SJSA1 (cell line): ENCODE data around the gene MYH11. TPM values are rescaled to one million over a fixed set of nuclear protein-coding genes. Genes with fewer than 3 reads are reported as not detected.
"Not testable (repeated sequence)": the region's sequence is repeated elsewhere in the genome, so short reads cannot be mapped to it uniquely, and the experiment has no call there.

Experiments used
- DNase-seq, 2 experiments: peaks; one replicate each; pipeline ENCODE4 v3.0.0-alpha.2; 2015 to 2020; ENCODE audit warnings: low spot score in 2 of 2, low read depth in 1 of 2
- H3K27ac ChIP-seq: fragments of 250-450 bp; sonication (Bioruptor Pico); 2 replicates; pipeline ENCODE4 v1.5.1; 2020; ENCODE audit warnings: mild to moderate bottlenecking, moderate library complexity
- H3K27me3 ChIP-seq: fragments of 250-450 bp; sonication (Bioruptor Pico); replicated peaks from 2 replicates; pipeline ENCODE4 v1.5.1; 2020; ENCODE audit warnings: mild to moderate bottlenecking, moderate library complexity
- H3K36me3 ChIP-seq: fragments of 250-450 bp; sonication (Bioruptor Pico); 2 replicates; pipeline ENCODE4 v1.5.1; 2020; ENCODE audit warnings: mild to moderate bottlenecking
- H3K4me1 ChIP-seq: fragments of 250-450 bp; sonication (Bioruptor Pico); replicated peaks from 2 replicates; pipeline ENCODE4 v1.6.1; 2021; ENCODE audit warnings: mild to moderate bottlenecking
- H3K4me3 ChIP-seq: fragments of 250-450 bp; sonication (Bioruptor Pico); 2 replicates; pipeline ENCODE4 v1.5.1; 2020; ENCODE audit warnings: mild to moderate bottlenecking
- H3K9me3 ChIP-seq: fragments of 250-450 bp; sonication (Bioruptor Pico); replicated peaks from 2 replicates; pipeline ENCODE4 v1.5.1; 2020; ENCODE audit warnings: mild to moderate bottlenecking
- total RNA-seq: library from RNA; depleted of rRNA; stranded (reverse); fragments of >200 nt; shearing (Covaris generic); gene quantifications from 2 replicates; pipeline ENCODE4 v1.2.3, GENCODE V29; 2014

Gene MYH11
- total RNA-seq, 1 experiment from 2014 or later: 0.03 TPM

DNA sequence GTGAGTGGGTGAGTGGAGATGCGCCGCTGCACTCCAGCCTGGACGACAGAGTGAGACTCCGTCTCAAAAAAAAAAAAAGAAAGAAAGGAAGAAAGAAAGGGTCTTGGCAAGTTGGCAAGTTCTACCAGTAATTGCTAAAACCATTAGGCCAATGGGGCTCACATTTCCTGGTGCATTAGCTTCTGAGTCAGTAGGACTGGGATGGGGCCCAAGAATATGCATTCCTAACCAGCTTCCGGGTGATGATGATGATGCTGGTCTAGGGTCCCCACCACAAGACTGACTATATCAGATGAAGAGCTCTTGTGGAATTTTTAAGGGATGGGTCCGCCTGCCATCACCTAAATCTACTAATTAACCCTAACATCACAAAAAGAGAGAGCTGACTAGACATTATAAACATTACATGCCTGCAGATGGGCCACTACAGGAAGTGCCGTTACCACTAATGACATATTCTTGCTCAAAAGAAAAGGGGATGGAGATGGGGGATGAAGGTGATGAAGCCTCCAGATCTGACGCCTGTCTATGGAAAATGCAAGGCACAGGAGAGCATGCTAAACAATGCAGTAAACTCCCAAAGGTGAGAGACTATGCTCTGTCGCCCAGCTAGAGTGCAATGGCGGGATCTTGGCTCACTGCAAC, 13.1 kb downstream of the MYH11 start:
- Histone ChIP-seq H3K27ac (no peak overlapping the region), H3K4me1 (no peaks in the 10 kb centered on the region), H3K9me3 (no peaks in the 10 kb centered on the region; the same call in 1 of the 2 replicates), H3K27me3 (no peaks in the 10 kb centered on the region), H3K36me3 (no peaks in the 10 kb centered on the region), H3K4me3 (no peak overlapping the region)
- DNase-seq: no peak

DNA sequence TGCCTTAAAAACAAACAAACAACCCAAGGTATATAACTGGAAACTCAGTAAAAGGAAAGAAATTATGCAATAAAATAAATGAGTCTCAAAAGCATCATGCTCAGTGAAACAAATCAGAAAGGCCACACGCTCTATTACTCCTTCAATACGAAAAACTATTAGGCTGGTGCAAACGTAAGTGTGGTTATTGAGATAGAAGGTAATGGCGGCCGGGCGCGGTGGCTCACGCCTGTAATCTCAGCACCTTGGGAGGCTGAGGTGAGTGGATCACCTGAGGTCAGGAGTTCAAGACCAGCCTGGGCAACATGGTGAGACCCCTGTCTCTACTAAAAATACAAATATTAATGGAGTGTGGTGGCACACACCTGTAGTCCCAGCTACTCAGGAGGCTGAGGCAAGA, 17.6 kb downstream of the MYH11 start:
- H3K9me3 ChIP-seq, H3K4me1 ChIP-seq, H3K27me3 ChIP-seq, H3K4me3 ChIP-seq, H3K36me3 ChIP-seq, DNase-seq, H3K27ac ChIP-seq: not testable (repeated sequence)

DNA sequence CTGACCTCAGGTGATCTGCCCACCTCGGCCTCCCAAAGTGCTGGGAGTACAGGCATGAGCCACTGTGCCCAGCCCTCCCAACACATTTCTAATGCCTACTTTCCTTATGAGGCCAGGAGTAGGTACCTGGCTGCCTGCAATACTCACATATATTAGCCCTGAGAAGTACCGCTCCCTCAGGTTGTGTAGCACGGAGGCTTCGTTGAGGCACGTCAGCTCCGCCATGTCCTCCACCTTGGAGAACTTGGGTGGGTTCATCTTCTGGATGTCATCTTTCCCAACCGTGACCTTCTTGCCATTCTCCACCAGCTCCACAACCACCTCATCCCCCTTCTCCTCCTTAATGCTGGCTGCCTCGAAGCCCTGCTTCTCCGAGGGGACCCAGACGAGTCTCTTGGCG, 19.1 kb downstream of the MYH11 start:
- Histone ChIP-seq H3K4me3 (no peak overlapping the region), H3K4me1 (no peaks in the 10 kb centered on the region), H3K27me3 (no peaks in the 10 kb centered on the region), H3K9me3 (no peaks in the 10 kb centered on the region), H3K27ac (no peak overlapping the region), H3K36me3 (no peaks in the 10 kb centered on the region)
- DNase-seq: no peak

DNA sequence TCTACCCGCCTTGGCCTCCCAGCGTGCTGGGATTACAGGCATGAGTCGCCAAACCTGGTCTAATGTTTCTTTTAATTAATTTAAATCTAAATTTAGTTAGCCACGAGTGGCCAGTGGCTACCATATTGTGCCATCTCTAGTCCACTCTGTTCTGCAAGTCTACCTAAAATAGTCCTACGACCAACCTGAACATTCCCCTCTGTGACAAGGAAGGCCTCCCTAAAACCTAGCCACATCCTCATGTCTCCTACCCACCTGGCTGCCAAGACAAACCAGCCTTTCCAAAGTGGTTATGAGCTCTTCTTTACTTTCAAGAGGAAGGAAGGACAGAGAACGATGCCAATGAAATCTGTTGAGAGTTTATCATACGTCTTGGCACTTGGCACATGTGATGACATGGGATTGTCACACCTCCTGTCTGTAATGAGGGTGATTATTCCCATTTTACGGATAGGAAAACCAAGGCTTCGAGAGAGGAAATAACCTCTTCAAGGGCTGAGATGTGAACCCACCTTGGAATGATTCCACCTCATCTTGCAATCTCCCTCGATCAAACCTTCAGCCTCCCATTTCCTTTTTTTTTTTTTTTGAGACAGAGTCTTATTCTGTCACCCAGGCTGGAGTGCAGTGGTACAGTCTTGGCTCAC, 19.7 kb downstream of the MYH11 start:
- Histone ChIP-seq H3K4me1 (no peaks in the 10 kb centered on the region), H3K27ac (no peak overlapping the region), H3K4me3 (no peak overlapping the region), H3K27me3 (no peaks in the 10 kb centered on the region), H3K36me3 (no peaks in the 10 kb centered on the region), H3K9me3 (no peaks in the 10 kb centered on the region)
- no peak for DNase-seq

DNA sequence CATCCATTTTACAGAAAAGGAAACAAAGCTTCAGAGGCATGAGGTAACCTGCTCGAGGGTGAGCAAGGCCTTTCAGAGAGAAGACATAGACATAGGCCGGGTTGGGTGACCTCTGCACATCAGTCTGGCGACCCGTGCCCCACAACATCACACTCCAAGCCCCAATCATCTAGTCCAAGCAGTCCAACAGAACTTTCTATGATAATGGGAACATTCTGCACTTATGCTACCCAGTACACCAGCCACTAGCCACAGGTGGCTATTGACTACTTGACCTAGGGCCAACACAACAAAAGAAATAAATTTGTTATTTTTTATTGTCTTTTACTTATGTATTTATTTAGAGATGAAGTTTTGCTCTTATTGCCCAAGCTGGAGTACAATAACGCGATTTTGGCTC, 20.8 kb downstream of the MYH11 start:
- DNase-seq: no peak
- H3K36me3 ChIP-seq: no peaks in the 10 kb centered on the region
- no peak overlapping the region for H3K27ac ChIP-seq
- no peaks in the 10 kb centered on the region for H3K4me1 ChIP-seq
- no peak overlapping the region for H3K4me3 ChIP-seq
- H3K27me3 ChIP-seq: no peaks in the 10 kb centered on the region
- no peaks in the 10 kb centered on the region for H3K9me3 ChIP-seq

DNA sequence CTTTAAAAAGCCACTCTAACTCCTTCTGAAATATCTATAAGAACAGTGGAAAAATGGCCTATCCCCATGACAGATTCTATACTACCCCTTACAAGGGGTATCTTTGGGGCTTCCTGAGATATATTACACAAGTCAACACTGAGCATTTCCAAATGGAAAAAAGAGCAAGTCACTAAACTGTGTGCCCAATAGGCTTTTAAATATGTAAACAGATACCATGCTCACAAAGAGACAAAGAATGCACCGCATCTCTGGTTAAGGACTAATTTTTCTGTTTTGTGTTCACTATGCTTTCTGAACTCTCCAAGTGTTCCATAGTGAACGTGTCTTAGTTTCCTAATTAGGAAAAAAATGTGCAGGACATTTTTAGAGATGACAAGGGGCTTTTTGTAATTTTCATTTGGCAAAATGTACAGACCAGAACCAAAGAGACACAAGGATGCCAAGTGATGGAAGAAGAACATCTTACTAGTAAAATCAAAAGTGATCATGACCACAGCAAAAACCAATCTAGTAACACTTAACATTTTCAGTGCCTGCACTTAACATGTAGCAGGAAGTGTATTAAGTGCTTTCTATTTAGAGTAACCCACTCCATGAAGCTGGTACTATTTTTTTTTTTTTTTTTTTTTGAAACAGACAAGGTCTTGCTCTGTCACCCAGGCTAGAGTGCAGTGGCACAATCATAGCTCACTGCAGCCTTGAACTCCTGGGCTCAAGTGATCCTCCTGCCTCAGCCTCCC, 21.5 kb downstream of the MYH11 start:
- H3K27ac ChIP-seq: no peak overlapping the region
- H3K36me3 ChIP-seq: no peaks in the 10 kb centered on the region
- no peak overlapping the region for H3K4me3 ChIP-seq
- no peak for DNase-seq
- no peaks in the 10 kb centered on the region for H3K9me3 ChIP-seq
- H3K27me3 ChIP-seq: no peaks in the 10 kb centered on the region
- no peaks in the 10 kb centered on the region for H3K4me1 ChIP-seq

DNA sequence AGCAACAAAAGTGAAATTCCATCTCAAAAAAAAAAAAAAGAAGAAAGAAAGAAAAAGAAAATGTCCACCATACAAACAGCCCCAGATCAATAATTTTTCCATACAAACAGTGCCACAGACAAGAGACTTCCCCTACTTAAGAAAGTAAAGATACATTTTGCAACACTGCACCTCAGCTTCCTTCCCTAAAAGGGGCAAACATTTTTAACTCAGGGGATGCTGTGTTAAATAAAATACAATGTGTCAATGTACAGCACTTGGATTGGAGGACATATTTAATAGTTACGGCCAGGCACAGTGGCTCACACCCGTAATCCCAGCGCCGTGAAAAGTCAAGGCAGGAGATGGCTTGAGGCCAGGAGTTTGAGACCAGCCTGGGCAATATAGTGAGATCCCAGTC, 22.3 kb downstream of the MYH11 start:
- no peak overlapping the region for H3K4me3 ChIP-seq
- H3K4me1 ChIP-seq: no peaks in the 10 kb centered on the region
- no peaks in the 10 kb centered on the region for H3K9me3 ChIP-seq
- no peak for DNase-seq
- H3K27me3 ChIP-seq: no peaks in the 10 kb centered on the region
- H3K36me3 ChIP-seq: no peaks in the 10 kb centered on the region
- H3K27ac ChIP-seq: no peak overlapping the region

DNA sequence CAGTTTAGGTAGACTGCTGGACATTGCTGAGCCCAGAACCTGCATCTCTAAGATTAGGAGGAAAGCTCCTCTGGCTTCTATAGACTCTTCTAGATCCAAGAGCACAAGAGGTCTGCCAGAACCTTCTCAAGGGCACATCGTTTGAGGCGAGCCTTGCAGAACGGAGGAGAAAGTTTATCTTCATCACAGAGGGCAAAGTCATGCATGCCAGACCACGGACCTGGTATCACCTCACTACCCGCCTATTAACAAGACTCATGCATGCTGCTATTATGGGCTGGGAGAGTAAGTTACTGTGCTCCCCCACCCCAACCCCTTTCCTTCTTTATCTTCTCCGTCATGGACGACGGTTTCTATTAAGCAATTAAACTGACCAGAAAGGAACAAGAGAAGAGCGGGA, 23.3 kb downstream of the MYH11 start:
- no peak overlapping the region for H3K4me3 ChIP-seq
- no peak overlapping the region for H3K27ac ChIP-seq
- H3K27me3 ChIP-seq: no peaks in the 10 kb centered on the region
- DNase-seq: no peak
- no peaks in the 10 kb centered on the region for H3K36me3 ChIP-seq
- H3K9me3 ChIP-seq: no peaks in the 10 kb centered on the region
- no peaks in the 10 kb centered on the region for H3K4me1 ChIP-seq

DNA sequence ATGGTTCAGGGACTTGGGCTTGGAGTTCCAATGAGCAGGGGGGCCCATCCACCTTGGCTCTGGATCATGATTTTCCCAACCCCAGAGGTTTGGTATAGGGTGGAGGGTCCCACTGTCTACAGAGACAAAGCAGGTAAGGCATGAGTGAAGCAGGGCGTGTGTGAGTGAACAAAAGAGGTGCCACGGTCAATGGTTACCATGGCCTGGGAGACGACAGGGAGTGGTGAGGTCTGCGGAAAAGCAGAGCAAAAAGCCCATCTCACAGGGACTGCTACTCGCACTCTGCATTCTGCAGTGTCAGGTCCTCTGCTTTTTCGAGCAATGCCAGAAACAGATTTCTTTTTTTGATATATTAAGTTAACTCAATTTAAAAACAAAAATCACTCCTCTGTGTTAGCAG, 24.6 kb downstream of the MYH11 start:
- no peak overlapping the region for H3K4me3 ChIP-seq
- no peak for DNase-seq
- H3K9me3 ChIP-seq: no peaks in the 10 kb centered on the region
- H3K27ac ChIP-seq: no peak overlapping the region
- H3K27me3 ChIP-seq: no peaks in the 10 kb centered on the region
- no peaks in the 10 kb centered on the region for H3K36me3 ChIP-seq
- no peaks in the 10 kb centered on the region for H3K4me1 ChIP-seq

DNA sequence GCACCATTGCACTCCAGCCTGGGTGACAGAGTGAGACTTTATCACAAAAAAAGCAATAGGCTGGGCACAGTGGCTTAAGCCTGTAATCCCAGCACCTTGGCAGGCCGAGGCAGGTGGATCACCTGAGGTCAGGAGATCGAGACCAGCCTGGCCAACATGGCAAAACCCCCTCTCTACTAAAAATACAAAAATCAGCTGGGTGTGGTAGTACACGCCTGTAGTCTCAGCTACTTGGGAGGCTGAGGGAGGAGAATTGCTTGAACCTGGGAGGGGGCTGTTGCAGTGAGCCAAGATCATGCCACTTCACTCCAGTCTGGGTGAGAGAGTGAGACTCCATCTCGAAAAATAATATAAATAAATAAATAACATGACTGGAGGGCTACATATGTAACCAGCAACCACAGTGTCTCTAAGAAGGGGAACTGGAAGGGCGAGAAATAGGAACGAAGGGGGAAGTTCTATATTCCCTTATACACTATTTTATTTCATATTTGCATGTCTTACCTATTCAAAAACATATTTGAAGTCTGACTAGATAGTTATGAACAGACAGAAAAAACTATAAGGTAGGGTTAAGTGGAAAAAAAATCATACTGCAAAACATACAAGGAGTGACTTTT, 25.9 kb downstream of the MYH11 start:
- DNase-seq: no peak
- Histone ChIP-seq H3K4me3 (no peak overlapping the region), H3K9me3 (no peaks in the 10 kb centered on the region), H3K27ac (no peak overlapping the region), H3K4me1 (no peaks in the 10 kb centered on the region), H3K36me3 (no peaks in the 10 kb centered on the region), H3K27me3 (no peaks in the 10 kb centered on the region)

DNA sequence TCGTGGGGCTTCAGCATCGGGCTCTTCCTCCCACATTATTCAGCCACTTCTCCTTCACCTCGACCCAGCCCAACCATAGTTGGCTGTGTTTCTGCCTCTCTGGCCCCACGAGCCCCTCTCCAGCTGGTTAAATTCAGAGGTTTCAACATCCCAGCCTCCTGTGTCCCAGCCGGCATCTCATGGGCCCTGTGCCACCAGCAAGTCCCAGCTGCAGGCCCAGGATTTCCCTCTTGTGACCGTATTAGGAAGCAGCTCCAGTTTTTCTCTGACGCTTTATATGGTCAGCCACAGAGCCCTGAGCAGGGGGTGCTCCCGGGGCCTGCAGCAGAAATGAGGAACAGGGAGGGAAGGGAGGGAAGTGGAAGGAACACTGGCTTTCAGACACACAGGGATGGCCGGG, 27.4 kb downstream of the MYH11 start:
- no peak for DNase-seq

DNA sequence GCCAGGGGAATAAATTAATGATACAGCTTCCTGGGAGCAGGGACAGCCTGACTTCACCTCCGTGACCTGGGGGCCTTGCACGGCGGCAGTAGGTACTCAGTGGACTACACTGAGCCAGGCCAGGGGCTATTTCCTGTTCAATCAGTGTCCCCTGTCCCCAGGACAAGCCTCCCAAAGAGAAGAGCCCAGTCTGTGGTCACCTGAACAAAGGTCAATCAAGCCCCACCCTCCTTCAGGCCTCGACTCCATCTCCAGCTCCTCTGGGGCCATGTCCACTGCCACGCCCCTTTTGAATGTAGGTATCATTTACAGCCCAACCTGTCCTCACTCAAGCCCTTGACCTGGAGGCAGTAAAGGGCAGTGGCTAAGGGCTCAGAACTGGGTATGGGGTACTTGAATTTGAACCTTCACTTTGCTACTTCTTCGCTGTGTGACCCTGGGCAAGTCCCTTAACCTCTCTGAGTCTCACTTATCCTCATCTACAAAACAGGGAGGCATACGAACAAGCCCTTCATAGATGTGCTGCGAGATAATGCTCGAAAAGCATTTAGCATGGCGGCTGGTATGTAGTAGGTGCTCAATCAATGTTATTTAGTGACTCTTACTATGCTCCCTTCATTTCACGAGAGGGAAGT, 29.0 kb downstream of the MYH11 start:
- no peak overlapping the region for H3K27ac ChIP-seq
- no peak overlapping the region for H3K4me3 ChIP-seq
- DNase-seq: no peak
- H3K27me3 ChIP-seq: no peaks in the 10 kb centered on the region
- H3K36me3 ChIP-seq: no peaks in the 10 kb centered on the region
- no peaks in the 10 kb centered on the region for H3K4me1 ChIP-seq
- H3K9me3 ChIP-seq: no peaks in the 10 kb centered on the region

More for the DNA sequence above, 27.4 kb downstream of the MYH11 start:
- H3K4me3 ChIP-seq: no peak overlapping the region
- no peak overlapping the region for H3K27ac ChIP-seq
- H3K4me1 ChIP-seq: no peaks in the 10 kb centered on the region
- no peaks in the 10 kb centered on the region for H3K9me3 ChIP-seq
- no peaks in the 10 kb centered on the region for H3K36me3 ChIP-seq
- H3K27me3 ChIP-seq: no peaks in the 10 kb centered on the region

DNA sequence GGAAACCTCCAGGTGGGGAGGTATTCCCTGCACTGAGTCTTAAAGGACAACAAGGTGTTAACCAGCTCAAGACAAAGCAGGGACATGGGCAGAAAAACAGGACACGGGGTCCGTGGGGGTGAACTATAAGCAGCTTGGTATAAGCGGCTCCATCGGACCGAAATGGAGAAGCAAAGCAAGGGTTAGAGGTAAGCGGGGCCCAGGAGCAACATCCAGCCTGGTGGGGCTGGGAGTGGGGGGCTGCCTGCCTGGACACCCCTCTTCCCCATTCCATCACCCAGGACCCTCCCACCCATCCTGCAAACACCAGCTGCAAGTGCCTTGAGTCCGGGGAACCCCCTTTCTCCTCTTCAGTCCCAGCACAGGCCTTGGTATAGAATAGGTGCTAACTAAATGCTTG, 29.5 kb downstream of the MYH11 start:
- no peaks in the 10 kb centered on the region for H3K4me1 ChIP-seq
- H3K27ac ChIP-seq: no peak overlapping the region
- DNase-seq: no peak
- H3K36me3 ChIP-seq: no peaks in the 10 kb centered on the region
- H3K4me3 ChIP-seq: no peak overlapping the region
- no peaks in the 10 kb centered on the region for H3K27me3 ChIP-seq
- H3K9me3 ChIP-seq: no peaks in the 10 kb centered on the region
